ENCODE measurements around the gene AFF4.
"Not testable (repeated sequence)": the region's sequence is repeated elsewhere in the genome, so short reads cannot be mapped to it uniquely, and the experiment has no call there.

The AFF4 gene

DNA sequence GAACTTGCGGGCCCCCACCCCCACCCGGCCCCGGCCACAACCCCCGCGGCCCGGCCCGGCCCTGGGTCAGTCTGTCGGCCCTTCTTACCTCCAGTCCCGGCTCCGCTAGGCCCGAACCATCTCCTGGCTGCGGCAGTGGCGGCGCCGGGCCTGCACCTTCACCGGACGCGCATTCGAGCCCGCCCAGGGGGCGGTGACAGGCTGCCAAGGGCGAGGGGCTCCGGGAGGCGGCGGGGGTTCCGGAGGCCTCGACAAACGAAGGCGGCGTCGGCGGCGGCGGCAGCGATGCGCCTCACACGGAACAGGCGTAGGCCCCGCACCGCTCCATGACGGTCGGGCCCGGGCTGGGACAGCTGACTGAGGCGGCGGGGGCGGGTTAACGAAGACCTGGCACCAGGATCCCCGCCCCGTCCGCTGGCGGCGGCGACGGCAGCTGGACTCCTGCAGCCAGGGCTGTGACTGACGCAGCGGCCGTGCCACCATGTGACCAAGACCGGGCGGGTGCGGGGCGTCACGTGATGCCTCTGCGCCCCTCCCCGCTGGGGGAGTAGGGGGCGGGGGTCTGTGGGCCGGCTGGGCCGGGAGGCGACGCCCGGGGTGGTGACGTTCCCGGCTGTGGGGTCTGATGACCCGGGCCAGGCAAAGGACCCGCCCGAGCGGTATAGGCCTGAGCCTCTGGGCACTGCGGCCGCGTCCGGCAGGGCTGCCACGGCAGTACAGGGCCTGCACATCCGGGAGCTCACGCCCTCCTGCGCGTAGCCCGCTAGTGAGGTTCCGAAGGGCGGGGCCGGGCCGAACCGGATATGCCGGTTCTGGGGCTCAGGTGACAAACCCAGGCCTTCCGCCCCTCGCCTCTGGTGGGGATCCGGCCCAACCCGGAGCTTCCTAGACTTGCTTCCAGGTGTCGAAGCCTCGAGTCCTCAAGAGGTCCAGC, at the start of gene AFF4:
TSS of gene AFF4 (minus strand) at position 464 of the 934 bp plus-strand sequence. CDS start 26,445 bp downstream, outside the sequence.
- in situ Hi-C loops (cut with HindIII; ENCODE audit: low sequenced_read_pairs): no loop called here

- in situ Hi-C loops (cut with HindIII; ENCODE audit: low sequenced_read_pairs): not testable (repeated sequence)
These were observed 45.0 kb upstream of the AFF4 start for GRCh38 chr5:133008455-133008854.

DNA sequence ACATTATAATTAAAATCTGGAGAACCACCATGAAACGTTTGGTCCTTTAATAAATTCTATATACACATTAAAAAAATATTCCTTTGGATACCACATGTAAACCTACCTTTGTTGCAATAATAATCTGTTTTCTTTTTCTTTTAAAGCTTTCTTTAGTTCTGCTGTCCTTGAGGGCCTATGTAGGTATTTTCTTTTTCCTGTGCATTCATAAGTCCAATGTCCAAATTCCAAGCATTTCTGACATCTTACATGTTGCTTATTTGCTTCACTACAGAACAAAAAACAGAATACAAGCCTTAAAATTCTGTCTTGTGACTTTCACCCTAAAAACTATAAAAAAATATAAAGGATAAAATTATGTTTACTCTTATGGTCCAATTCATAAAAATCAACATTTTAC, 43.2 kb upstream of the AFF4 start:
- in situ Hi-C loops (cut with HindIII; ENCODE audit: low sequenced_read_pairs): no loop called here

- in situ Hi-C loops (cut with HindIII; ENCODE audit: low sequenced_read_pairs): no loop called here
These were observed 35.8 kb upstream of the AFF4 start for GRCh38 chr5:132999246-132999645.

DNA sequence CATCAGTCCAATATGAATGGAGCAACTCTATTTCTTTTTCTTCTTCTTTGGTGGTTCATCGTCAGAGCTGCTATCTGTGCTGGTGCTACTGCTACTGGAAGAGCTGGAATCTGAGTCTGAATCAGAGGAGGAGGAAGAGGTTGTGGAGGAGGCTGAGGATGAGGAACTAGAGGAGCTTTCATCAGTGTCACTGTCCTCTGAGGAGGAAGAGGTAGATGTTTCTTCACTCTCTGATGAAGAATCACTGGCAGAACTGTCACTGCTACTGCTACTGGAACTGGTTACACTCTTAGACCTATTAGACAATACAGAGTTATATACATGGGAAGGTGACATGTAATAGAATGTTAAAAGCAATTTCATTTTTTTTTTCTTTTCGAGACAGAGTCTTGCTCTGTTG, 35.1 kb upstream of the AFF4 start:
- in situ Hi-C loops (cut with HindIII; ENCODE audit: low sequenced_read_pairs): no loop called here

DNA sequence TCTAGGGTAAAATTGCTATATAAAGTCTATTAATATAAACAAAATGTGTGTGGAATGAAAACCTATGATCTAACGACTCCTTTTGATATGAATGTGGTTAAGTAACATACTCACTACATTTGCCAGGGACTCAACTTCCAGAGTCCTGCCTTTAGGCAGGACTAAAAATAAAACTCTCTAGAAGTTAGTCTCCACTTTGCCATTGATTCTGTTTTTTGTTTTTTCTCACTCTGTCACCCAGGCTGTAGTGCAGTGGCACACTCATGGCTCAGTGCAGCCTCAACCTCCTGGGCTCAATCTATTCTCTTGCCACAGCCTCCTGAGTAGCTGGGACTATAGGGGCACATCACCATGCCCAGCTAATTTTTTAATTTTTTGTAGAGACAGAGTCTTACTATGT, 32.9 kb upstream of the AFF4 start:
- in situ Hi-C loops (cut with HindIII; ENCODE audit: low sequenced_read_pairs): no loop called here

- in situ Hi-C loops (cut with HindIII; ENCODE audit: low sequenced_read_pairs): no loop called here
These were observed 24.3 kb upstream of the AFF4 start for GRCh38 chr5:132987531-132988408.

- in situ Hi-C loops (cut with HindIII; ENCODE audit: low sequenced_read_pairs): not testable (repeated sequence)
These were observed 19.5 kb upstream of the AFF4 start for GRCh38 chr5:132982971-132983370.

DNA sequence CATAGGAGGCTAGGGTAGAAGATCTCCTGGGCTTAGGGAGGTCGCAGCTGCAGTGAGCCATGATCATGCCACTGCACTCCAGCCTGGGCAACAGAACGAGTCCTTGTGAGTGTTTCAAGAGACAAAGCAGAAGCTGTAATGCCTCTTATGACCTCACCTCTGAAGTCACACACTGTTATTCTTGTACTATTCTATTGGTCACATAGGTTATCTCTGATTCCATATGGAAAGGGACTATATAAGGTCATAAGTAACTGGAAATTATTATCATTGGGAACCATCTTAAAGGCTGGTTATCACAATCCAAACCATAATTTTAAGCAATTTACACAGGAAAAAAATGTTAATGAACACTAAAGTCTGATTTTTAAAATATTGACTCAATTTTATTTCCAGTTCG, 17.9 kb upstream of the AFF4 start:
- in situ Hi-C loops (cut with HindIII; ENCODE audit: low sequenced_read_pairs): no loop called here

GRCh38 chr5:132979976-132980375, 16.5 kb upstream of the AFF4 start:
- in situ Hi-C loops (cut with HindIII; ENCODE audit: low sequenced_read_pairs): no loop called here

GRCh38 chr5:132979367-132979940, 16.0 kb upstream of the AFF4 start:
- in situ Hi-C loops (cut with HindIII; ENCODE audit: low sequenced_read_pairs): no loop called here

DNA sequence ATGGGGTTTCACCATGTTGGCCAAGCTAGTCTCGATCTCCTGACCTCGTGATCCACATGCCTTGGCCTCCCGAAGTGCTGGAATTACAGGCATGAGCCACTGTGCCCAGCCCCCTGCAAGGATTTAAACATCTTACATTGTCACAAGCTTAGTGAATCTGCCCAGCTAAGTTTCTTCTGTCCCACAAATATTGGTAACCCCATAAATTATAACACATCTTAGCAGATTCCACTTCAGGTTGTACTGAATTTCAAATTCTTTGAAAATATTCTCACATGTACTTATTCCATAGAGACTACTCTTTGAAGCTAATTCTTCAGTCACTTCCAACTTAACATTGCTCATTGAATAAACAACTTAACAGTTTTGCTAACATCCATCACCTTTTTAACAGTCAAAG, 13.4 kb upstream of the AFF4 start:
- in situ Hi-C loops (cut with HindIII; ENCODE audit: low sequenced_read_pairs): no loop called here

DNA sequence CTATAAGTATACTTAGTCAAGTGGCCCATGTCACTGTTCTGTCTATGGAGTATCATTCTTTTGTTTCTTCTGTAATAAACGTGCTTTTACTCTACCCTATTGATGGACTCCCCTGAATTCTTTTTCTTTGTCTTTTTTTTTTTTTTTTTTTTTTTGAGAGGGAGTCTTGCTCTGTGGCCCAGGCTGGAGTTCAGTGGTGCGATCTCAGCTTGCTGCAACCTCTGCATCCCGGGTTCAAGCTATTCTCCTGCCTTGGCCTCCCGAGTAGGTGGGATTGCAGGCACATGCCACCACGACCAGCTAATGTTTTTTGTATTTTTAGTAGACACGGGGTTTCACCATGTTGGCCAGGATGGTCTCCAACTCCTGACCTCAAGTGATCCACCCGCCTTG, 9.0 kb upstream of the AFF4 start:
- in situ Hi-C loops (cut with HindIII; ENCODE audit: low sequenced_read_pairs): not testable (repeated sequence)

DNA sequence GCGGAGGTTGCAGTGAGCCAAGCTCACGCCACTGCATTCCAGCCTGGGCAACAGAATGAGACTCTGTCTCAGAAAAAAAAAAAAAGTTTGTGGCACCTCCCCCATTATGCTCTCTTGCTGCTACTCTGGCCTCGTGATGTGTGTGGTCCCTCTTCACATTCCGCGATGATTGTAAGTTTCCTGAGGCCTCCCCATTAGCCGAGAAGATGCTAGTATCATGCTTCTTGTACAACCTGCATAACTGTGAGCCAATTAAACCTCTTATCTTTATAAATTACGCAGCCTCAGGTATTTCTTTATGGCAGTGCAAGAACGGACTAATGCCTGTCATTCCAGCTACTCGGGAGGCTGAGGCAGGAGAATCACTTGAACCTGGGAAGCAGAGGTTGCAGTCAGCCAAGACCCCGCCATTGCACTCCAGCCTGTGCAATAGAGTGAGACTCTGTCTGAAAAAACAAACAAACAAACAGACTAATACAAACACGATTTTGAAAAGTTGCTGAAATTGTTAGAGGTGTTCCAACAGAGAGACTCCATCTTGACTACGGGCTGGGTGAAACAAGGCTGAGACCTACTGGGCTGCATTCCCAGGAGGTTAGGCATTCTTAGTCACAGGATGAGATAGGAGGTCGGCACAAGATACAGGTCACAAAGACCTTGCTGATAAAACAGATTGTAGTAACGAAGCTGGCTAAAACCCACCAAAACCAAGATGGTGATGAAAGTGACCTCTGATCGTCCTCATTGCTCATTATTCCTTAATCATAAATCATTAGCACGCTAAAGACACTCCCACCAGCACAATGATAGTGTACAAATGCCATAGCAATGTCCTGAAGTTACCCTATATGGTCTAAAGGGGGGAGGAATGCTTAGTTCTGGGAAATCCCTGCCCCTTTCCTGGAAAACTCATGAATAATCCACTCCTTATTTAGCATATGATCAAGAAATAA, 8.3 kb upstream of the AFF4 start:
- in situ Hi-C loops (cut with HindIII; ENCODE audit: low sequenced_read_pairs): no loop called here

- in situ Hi-C loops (cut with HindIII; ENCODE audit: low sequenced_read_pairs): no loop called here
These were observed 1.7 kb upstream of the AFF4 start for GRCh38 chr5:132965120-132965519.

DNA sequence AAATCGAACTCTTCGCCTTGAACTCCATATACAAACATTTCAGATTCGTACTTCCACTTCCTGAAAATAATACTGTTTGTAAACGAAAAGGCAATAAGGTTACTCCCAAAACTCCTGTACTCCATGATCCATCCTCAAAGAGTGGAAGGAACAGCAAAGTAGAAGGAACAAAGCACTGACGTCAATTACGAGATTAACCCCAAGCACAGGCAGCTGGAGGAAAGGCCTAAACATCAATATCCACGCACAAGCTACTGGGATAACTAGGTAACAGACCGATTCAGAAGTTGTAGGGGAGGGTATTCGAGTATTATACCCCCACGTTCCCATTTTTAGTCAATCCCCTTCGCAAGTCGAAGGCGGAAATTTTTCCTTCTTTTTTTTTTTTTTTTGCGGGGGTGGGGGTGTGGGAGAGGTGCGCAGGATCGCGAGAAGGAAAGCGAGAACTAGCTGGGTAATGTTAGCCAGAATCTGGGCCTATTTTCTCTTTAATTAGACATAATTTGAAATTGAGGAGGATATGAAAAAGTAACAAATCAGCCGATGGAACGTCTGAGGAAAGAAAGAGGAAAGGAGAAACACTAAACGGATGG, 909 bp downstream of the AFF4 start:
- in situ Hi-C loops (cut with HindIII; ENCODE audit: low sequenced_read_pairs): no loop called here

GRCh38 chr5:132961887-132962286, 1.5 kb downstream of the AFF4 start:
- in situ Hi-C loops (cut with HindIII; ENCODE audit: low sequenced_read_pairs): no loop called here

- in situ Hi-C loops (cut with HindIII; ENCODE audit: low sequenced_read_pairs): not testable (repeated sequence)
These were observed 2.2 kb downstream of the AFF4 start for GRCh38 chr5:132961123-132961815.

GRCh38 chr5:132956166-132956799, 7.2 kb downstream of the AFF4 start:
- in situ Hi-C loops (cut with HindIII; ENCODE audit: low sequenced_read_pairs): not testable (repeated sequence)

All from DLD1 (cell line).